PC-3 (cell line): ENCODE results near the gene KRTAP21-2. TPM values are rescaled to one million over a fixed set of nuclear protein-coding genes. Genes with fewer than 3 reads are reported as not detected.

Experiments used
- ATAC-seq: fragments of 200-7000 bp; cut with Tn5 transposase; 2 replicates; pipeline ENCODE4 v1.9.1; 2020; ENCODE audit warnings: mild to moderate bottlenecking, moderate library complexity
- BruUV-seq: library from RNA; stranded (reverse); fragments of 400-500 nt; replicated peaks from 2 replicates; lab custom pipeline; 2021; lab: Mats Ljungman, UMichigan
- CTCF ChIA-PET: fragments of 300-600 bp; sonication (Branson Sonifier 250); formaldehyde crosslinking; loops from one replicate; lab custom pipeline; 2022; ENCODE audit warnings: antibody characterized with exemption; lab: Charles Lee
- POLR2A ChIA-PET: fragments of 300-600 bp; sonication (Branson Sonifier 250); formaldehyde crosslinking; loops from one replicate; lab custom pipeline; 2022; ENCODE audit warnings: antibody characterized with exemption; ENCODE audit not compliant: unreplicated experiment; lab: Charles Lee
- DNase-seq: peaks from one replicate; pipeline ENCODE4 v3.0.0-alpha.2; 2015
- H2AFZ ChIP-seq: fragments of 300-600 bp; sonication (generic); 2 replicates; pipeline ENCODE4 v1.6.0; 2016; ENCODE audit warnings: antibody characterized with exemption, low read length
- H3F3A ChIP-seq: fragments of 300-600 bp; sonication (generic); one replicate; pipeline ENCODE4 v1.6.0; 2017; ENCODE audit warnings: antibody characterized with exemption, low read length, control low read depth, mild to moderate bottlenecking; ENCODE audit not compliant: unreplicated experiment
- H3K27ac ChIP-seq: fragments of 300-600 bp; sonication (generic); 2 replicates; pipeline ENCODE4 v1.5.1; 2016; ENCODE audit warnings: mild to moderate bottlenecking, low read length
- H3K27me3 ChIP-seq: fragments of 300-600 bp; sonication (generic); 2 replicates; pipeline ENCODE4 v1.6.1; 2016; ENCODE audit warnings: low read length, mixed read lengths
- H3K36me3 ChIP-seq: fragments of 300-600 bp; sonication (generic); 2 replicates; pipeline ENCODE4 v1.6.1; 2016; ENCODE audit warnings: low read depth, mixed run types, low read length, mixed read lengths
- H3K4me1 ChIP-seq: fragments of 300-600 bp; sonication (generic); 2 replicates; pipeline ENCODE4 v1.5.1; 2016; ENCODE audit warnings: low read length; ENCODE audit not compliant: insufficient read depth
- H3K4me2 ChIP-seq: fragments of 300-600 bp; sonication (generic); 2 replicates; pipeline ENCODE4 v1.6.0; 2016; ENCODE audit warnings: low read length
- H3K4me3 ChIP-seq: fragments of 300-600 bp; sonication (generic); 2 replicates; pipeline ENCODE4 v1.5.1; 2016; ENCODE audit warnings: mild to moderate bottlenecking, low read length, mixed read lengths
- H3K79me2 ChIP-seq: fragments of 300-600 bp; sonication (generic); 2 replicates; pipeline ENCODE4 v1.6.1; 2017; ENCODE audit warnings: low read length, mixed read lengths
- H3K9ac ChIP-seq: fragments of 300-600 bp; sonication (generic); 2 replicates; pipeline ENCODE4 v1.6.0; 2016; ENCODE audit warnings: mild to moderate bottlenecking, low read length
- H3K9me2 ChIP-seq: fragments of 300-600 bp; sonication (generic); replicated peaks from 2 replicates; pipeline ENCODE4 v1.6.1; 2016; ENCODE audit warnings: mixed run types, low read length, mixed read lengths
- H3K9me3 ChIP-seq: fragments of 300-600 bp; sonication (generic); 2 replicates; pipeline ENCODE4 v1.6.1; 2016; ENCODE audit warnings: low read length, mixed read lengths
- H4K20me1 ChIP-seq: fragments of 300-600 bp; sonication (generic); 2 replicates; pipeline ENCODE4 v1.6.1; 2016; ENCODE audit warnings: low read length, mixed read lengths
- EZH2 ChIP-seq: fragments of 300-600 bp; sonication (generic); IDR thresholded peaks from one replicate; pipeline ENCODE4 v1.6.1; 2017; ENCODE audit warnings: antibody characterized with exemption, mild to moderate bottlenecking, low read length; ENCODE audit not compliant: unreplicated experiment
- EZH2phosphoT487 ChIP-seq: fragments of 300-600 bp; sonication (generic); IDR thresholded peaks from 2 replicates; pipeline ENCODE4 v1.6.1; 2018; ENCODE audit warnings: mild to moderate bottlenecking, antibody characterized with exemption, low read length, borderline replicate concordance
- intact Hi-C: fragments of 100-400 bp; cut with micrococcal nuclease; formaldehyde crosslinking; loops from 2 replicates; pipeline ENCODE4 v1.9.0; 2023
- total RNA-seq: library from RNA; depleted of rRNA; stranded (reverse); fragments of >200 nt; gene quantifications from 2 replicates; pipeline ENCODE4 v1.2.3, GENCODE V29; 2014
- TF ChIP-seq, protein P1 (sequence below): fragments of 300-600 bp; sonication (generic); conservative IDR thresholded peaks from 2 replicates; pipeline ENCODE4 v1.5.1; 2017; ENCODE audit warnings: antibody characterized with exemption, low read depth, mild to moderate bottlenecking, low read length

The KRTAP21-2 gene
- total RNA-seq, 1 experiment from 2014 or later, result not detected

GRCh38 chr21:30719401-30719800 lies 27.7 kb downstream of the KRTAP21-2 start:
- no peaks in the 10 kb centered on the region for H3K27me3 ChIP-seq
- H3K9me3 ChIP-seq, result no peaks in the 10 kb centered on the region
- H3K79me2 ChIP-seq, result no peaks in the 10 kb centered on the region
- H3K9me2 ChIP-seq, result no peaks in the 10 kb centered on the region
- H4K20me1 ChIP-seq, result no peaks in the 10 kb centered on the region
- BruUV-seq, result no TSS peak
- DNase-seq, result peak; percentile 56
- peak overlapping the region; percentile 90 for H3K27ac ChIP-seq
- H3K4me1 ChIP-seq, result peaks cover 41% of the 10 kb centered on the region
- CTCF ChIA-PET, result no interaction called here
- H3K4me2 ChIP-seq, result peak overlapping the region; percentile 63
- H3K9ac ChIP-seq, result peak overlapping the region; percentile 47
- POLR2A ChIA-PET, result interaction anchor here (0.7 kb wide), 1 partner anchor 135 kb away, joined by 3 read pairs; no protein-coding TSS in a partner anchor
- H2AFZ ChIP-seq, result no peak overlapping the region
- ATAC-seq, result peak; percentile 38
- H3K36me3 ChIP-seq, result no peaks in the 10 kb centered on the region
- peaks cover 4% of the 10 kb centered on the region for H3F3A ChIP-seq
- TF ChIP-seq, protein P1, sequence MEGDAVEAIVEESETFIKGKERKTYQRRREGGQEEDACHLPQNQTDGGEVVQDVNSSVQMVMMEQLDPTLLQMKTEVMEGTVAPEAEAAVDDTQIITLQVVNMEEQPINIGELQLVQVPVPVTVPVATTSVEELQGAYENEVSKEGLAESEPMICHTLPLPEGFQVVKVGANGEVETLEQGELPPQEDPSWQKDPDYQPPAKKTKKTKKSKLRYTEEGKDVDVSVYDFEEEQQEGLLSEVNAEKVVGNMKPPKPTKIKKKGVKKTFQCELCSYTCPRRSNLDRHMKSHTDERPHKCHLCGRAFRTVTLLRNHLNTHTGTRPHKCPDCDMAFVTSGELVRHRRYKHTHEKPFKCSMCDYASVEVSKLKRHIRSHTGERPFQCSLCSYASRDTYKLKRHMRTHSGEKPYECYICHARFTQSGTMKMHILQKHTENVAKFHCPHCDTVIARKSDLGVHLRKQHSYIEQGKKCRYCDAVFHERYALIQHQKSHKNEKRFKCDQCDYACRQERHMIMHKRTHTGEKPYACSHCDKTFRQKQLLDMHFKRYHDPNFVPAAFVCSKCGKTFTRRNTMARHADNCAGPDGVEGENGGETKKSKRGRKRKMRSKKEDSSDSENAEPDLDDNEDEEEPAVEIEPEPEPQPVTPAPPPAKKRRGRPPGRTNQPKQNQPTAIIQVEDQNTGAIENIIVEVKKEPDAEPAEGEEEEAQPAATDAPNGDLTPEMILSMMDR, result no peak
- TF ChIP-seq EZH2 (no peak), EZH2phosphoT487 (no peak)
- no peak overlapping the region for H3K4me3 ChIP-seq
- intact Hi-C loops, result no loop called here

DNA sequence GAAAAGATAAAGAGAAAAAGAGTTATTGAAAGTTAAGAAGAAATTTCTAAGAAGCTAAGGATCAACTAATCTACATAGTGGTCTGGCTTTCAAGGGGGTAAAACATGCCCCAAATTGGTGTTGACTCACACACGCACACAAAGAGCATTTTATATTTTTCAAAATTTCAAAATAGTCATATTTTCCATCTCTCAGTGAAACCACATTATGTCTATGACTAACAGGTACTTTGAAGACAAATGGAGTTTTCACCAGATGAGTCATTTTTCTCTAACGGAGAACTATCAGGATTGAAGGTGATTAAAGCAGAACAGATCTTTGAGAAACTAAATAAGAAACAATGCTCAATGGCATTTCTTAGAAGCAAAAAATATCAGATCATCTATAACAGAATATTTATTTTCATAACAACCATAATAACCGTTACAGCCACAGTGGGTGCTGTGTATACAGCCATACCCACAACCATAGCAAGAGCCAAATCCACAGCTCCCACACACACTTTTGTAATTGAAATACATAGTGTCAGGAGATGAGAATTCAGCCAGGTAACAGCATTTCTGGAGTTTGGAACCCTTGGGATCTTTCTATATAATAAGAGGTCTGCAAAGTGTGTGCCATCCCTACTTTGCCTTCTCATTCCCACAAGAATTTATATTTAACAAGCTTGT lies 28.7 kb downstream of the KRTAP21-2 start, which contains the start of gene KRTAP21-3:
Gene KRTAP21-3, minus strand, starts transcription at position 539 of the 671 bp plus-strand sequence. Its CDS starts 18 bp downstream, at position 521.
- no peaks in the 10 kb centered on the region for H3K27me3 ChIP-seq
- intact Hi-C loops, result no loop called here
- H2AFZ ChIP-seq, result no peak within 1 kb of the TSS
- H3K27ac ChIP-seq, result peak within 1 kb of the TSS; percentile 90
- TF ChIP-seq EZH2 (no peak), EZH2phosphoT487 (no peak)
- TF ChIP-seq, protein P1, result no peak
- ATAC-seq (peak; percentile 66), DNase-seq (peak; percentile 94)
- TSS peak; percentile 64 for BruUV-seq
- H3K4me1 ChIP-seq, result peaks cover 46% of the 10 kb centered on the region
- no peaks in the 10 kb centered on the region for H4K20me1 ChIP-seq
- no peaks in the 10 kb centered on the region for H3K36me3 ChIP-seq
- no peak within 1 kb of the TSS for H3K4me3 ChIP-seq
- no peaks in the 10 kb centered on the region for H3K9me3 ChIP-seq
- peaks cover 4% of the 10 kb centered on the region for H3F3A ChIP-seq
- POLR2A ChIA-PET, result no interaction called here
- H3K79me2 ChIP-seq, result no peaks in the 10 kb centered on the region
- no peaks in the 10 kb centered on the region for H3K9me2 ChIP-seq
- peak within 1 kb of the TSS; percentile 47 for H3K9ac ChIP-seq
- peak within 1 kb of the TSS; percentile 63 for H3K4me2 ChIP-seq
- CTCF ChIA-PET, result no interaction called here

DNA sequence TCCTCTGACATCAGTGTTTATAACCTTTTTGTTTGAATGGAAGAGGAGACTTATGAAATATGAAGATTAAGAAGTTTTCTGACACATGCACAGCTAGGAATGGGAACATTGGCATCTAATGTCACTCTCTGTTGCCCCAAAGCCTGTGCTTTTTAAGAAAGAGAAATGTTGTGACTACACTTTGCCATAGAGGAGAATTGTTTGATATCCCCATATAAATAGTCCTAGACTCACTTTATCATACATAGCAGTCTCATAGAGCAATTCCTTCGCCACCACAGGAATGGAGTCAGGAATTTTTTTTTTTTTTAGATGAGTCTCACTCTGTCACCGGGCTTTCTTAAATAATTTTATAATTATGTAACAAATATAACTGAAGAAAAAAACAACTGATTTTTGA lies 30.0 kb downstream of the KRTAP21-2 start:
- no peak overlapping the region for H3K4me3 ChIP-seq
- TF ChIP-seq, protein P1, result no peak
- TF ChIP-seq EZH2, result no peak
- no peak for TF ChIP-seq EZH2phosphoT487
- no peaks in the 10 kb centered on the region for H3K79me2 ChIP-seq
- ChIA-PET CTCF (no interaction called here), POLR2A (no interaction called here)
- peaks cover 46% of the 10 kb centered on the region for H3K4me1 ChIP-seq
- DNase-seq, result no peak
- peak overlapping the region; percentile 90 for H3K27ac ChIP-seq
- H3K9ac ChIP-seq, result peak overlapping the region; percentile 38
- peaks cover 5% of the 10 kb centered on the region; the same call in 1 of the 2 replicates for H3K9me3 ChIP-seq
- no TSS peak for BruUV-seq
- H3K36me3 ChIP-seq, result no peaks in the 10 kb centered on the region
- H3F3A ChIP-seq, result peaks cover 4% of the 10 kb centered on the region
- no peak overlapping the region for H3K4me2 ChIP-seq
- no peak for ATAC-seq
- intact Hi-C loops, result no loop called here
- H4K20me1 ChIP-seq, result no peaks in the 10 kb centered on the region
- no peaks in the 10 kb centered on the region for H3K9me2 ChIP-seq
- H2AFZ ChIP-seq, result no peak overlapping the region
- no peaks in the 10 kb centered on the region for H3K27me3 ChIP-seq
